ENCODE results near the gene FMNL2. TPM values are rescaled to one million over a fixed set of nuclear protein-coding genes. Genes with fewer than 3 reads are reported as not detected.

FMNL2 gene
- total and polyA plus RNA-seq, 2 of the 4 experiments (the other 2 are of a cell fraction): 10.9 to 11.4 TPM

- Histone ChIP-seq H3K9me3 (ENCODE audit: control insufficient read depth, insufficient read depth, low read length) (no peaks in the 10 kb centered on the region), H3K56ac (ENCODE audit: extremely low read depth, insufficient read depth, low read length) (no peak overlapping the region), H2BK20ac (ENCODE audit: low read depth, low read length) (no peak overlapping the region), H4K20me1 (ENCODE audit: insufficient read depth, low read length) (no peaks in the 10 kb centered on the region), H2BK5ac (ENCODE audit: low read depth, low read length, poor library complexity, severe bottlenecking) (no peak overlapping the region), H3K4me1 (ENCODE audit: control insufficient read depth, insufficient read depth, low read length) (peaks cover 12% of the 10 kb centered on the region), H3K27me3 (ENCODE audit: control insufficient read depth, insufficient read depth, low read length) (no peaks in the 10 kb centered on the region), H3K23ac (ENCODE audit: low read depth, low read length) (no peak overlapping the region), H2BK15ac (ENCODE audit: low read depth, low read length) (no peak overlapping the region), H3K36me3 (ENCODE audit: control insufficient read depth, insufficient read depth, low read length) (no peaks in the 10 kb centered on the region), H3K4me2 (ENCODE audit: low read depth, low read length) (no peak overlapping the region), H4K8ac (ENCODE audit: low read depth in 2 of 2, low read length in 2 of 2) (no peak overlapping the region), H4K5ac (ENCODE audit: low read depth, low read length) (no peak overlapping the region), H3K4me3 (ENCODE audit: insufficient read depth, low read depth, low read length) (no peak overlapping the region), H3K79me1 (ENCODE audit: low read depth in 1 of 2, low read length in 2 of 2) (peaks cover 0 to 5% of the 10 kb centered on the region in 2 experiments; a peak in 1 of 4 replicates), H2AK5ac (ENCODE audit: low read depth, low read length) (no peak overlapping the region), H3K9me1 (ENCODE audit: insufficient read depth, low read length) (peaks cover 6% of the 10 kb centered on the region), H2BK120ac (ENCODE audit: low read depth, low read length) (no peak overlapping the region), H4K91ac (ENCODE audit: insufficient read depth, low read depth, low read length) (no peak overlapping the region), H2AK9ac (replicated peaks; ENCODE audit: low read depth, low read length, poor library complexity) (no peak overlapping the region), H3K4ac (ENCODE audit: low read depth, low read length) (no peak overlapping the region), H3K18ac (ENCODE audit: low read depth, low read length) (no peak overlapping the region), H3K27ac (ENCODE audit: insufficient read depth, low read length) (no peak overlapping the region), H3K9ac (ENCODE audit: low read depth, low read length) (no peak overlapping the region), H2AFZ (replicated peaks; ENCODE audit: low read length, poor library complexity) (no peak overlapping the region), H3K14ac (replicated peaks; ENCODE audit: low read depth, low read length) (no peak overlapping the region)
- TF ChIP-seq USF2 (IDR thresholded peaks at IDR 0.05; ENCODE audit: low read depth, low read length): no peak
- TF ChIP-seq NFE2L2 (IDR thresholded peaks at IDR 0.05; ENCODE audit: low read depth, low read length): no peak
- no peak for TF ChIP-seq CHD1 (IDR thresholded peaks at IDR 0.05; ENCODE audit: low read depth, low read length)
- TF ChIP-seq BHLHE40 (IDR thresholded peaks at IDR 0.05; ENCODE audit: low read depth, low read length): no peak
- TF ChIP-seq CEBPB (IDR thresholded peaks at IDR 0.05; ENCODE audit: low read depth, low read length): no peak
- no peak for TF ChIP-seq MAZ (IDR thresholded peaks at IDR 0.05; ENCODE audit: borderline replicate concordance, low read depth, low read length)
- no peak for TF ChIP-seq RCOR1 (IDR thresholded peaks at IDR 0.05; ENCODE audit: insufficient replicate concordance, low read length)
- no peak for TF ChIP-seq MAFK (IDR thresholded peaks at IDR 0.05; ENCODE audit: low read depth, low read length)
- TF ChIP-seq RAD21 (IDR thresholded peaks at IDR 0.05; ENCODE audit: low read length): no peak
- no peak for TF ChIP-seq FOS (IDR thresholded peaks at IDR 0.05; ENCODE audit: low read depth, low read length)
- no peak for TF ChIP-seq SMC3 (IDR thresholded peaks at IDR 0.05; ENCODE audit: low read depth, low read length)
- TF ChIP-seq, protein P1, sequence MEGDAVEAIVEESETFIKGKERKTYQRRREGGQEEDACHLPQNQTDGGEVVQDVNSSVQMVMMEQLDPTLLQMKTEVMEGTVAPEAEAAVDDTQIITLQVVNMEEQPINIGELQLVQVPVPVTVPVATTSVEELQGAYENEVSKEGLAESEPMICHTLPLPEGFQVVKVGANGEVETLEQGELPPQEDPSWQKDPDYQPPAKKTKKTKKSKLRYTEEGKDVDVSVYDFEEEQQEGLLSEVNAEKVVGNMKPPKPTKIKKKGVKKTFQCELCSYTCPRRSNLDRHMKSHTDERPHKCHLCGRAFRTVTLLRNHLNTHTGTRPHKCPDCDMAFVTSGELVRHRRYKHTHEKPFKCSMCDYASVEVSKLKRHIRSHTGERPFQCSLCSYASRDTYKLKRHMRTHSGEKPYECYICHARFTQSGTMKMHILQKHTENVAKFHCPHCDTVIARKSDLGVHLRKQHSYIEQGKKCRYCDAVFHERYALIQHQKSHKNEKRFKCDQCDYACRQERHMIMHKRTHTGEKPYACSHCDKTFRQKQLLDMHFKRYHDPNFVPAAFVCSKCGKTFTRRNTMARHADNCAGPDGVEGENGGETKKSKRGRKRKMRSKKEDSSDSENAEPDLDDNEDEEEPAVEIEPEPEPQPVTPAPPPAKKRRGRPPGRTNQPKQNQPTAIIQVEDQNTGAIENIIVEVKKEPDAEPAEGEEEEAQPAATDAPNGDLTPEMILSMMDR (conservative IDR thresholded peaks at IDR 0.05; ENCODE audit: low read depth, low read length): no peak
- no peak for TF ChIP-seq ELK1 (IDR thresholded peaks at IDR 0.05; ENCODE audit: borderline replicate concordance, low read depth, low read length)
- no peak for TF ChIP-seq MXI1 (IDR thresholded peaks at IDR 0.05; ENCODE audit: borderline replicate concordance, low read depth, low read length)
- no peak for TF ChIP-seq POLR2A (IDR thresholded peaks at IDR 0.05; ENCODE audit: low read depth, low read length)
- no peak for TF ChIP-seq RFX5 (IDR thresholded peaks at IDR 0.05; ENCODE audit: low read depth, low read length)
- no TSS peak for BruUV-seq (replicated peaks)
- POLR2A ChIA-PET (ENCODE audit: unreplicated experiment): no interaction called here
- CTCF ChIA-PET: no interaction called here
- ATAC-seq (ENCODE audit: low read depth) (no peak), DNase-seq (peak; percentile 48)
- dilution Hi-C loops (cut with HindIII; ENCODE audit: low sequenced_read_pairs, unreplicated experiment) (no loop called here), intact Hi-C loops (cut with micrococcal nuclease) (loop anchor here (1.0 kb wide), 1 partner anchor 28 kb away; no protein-coding TSS in a partner anchor), in situ Hi-C loops (cut with MboI; ENCODE audit: low sequenced_read_pairs) (no loop called here)
- no CpG with 5 or more reads among the region's 3 CpGs for WGBS, 2 experiments (ENCODE audit: extremely low coverage in 2 of 2, insufficient read length in 1 of 2)
Observed at GRCh38 chr2:152584301-152584700, 249.3 kb downstream of the FMNL2 start.

Measured in IMR-90 (cell line).